Hypothalamus (tissue), 51 donors: ENCODE measurements around the gene PRRX2.

Source experiments
- DNase-seq, 51 donors: peaks; one replicate each; lab custom pipeline; 2025; lab: John Stamatoyannopoulos, UW

The PRRX2 gene

DNA sequence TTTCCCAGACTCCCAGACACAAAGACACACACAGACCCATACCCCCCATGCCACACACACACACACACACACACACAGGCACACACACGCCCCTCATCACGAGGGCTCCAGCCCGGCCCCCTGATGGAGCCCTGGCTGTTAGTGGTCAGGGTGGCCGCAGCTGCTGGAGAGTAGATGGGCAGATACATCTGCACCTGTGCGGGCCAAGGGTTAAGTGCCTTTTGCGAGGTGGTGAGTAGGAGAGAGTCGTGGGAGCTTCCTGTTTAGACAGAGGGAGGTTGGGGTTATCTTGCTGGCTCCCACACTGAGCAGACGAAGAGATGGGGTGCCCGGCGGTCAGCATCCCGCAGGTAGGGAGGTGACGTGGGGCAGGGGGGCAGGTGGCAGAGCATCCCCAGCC, 8.2 kb downstream of the PRRX2 start:
- DNase-seq: no peak

DNA sequence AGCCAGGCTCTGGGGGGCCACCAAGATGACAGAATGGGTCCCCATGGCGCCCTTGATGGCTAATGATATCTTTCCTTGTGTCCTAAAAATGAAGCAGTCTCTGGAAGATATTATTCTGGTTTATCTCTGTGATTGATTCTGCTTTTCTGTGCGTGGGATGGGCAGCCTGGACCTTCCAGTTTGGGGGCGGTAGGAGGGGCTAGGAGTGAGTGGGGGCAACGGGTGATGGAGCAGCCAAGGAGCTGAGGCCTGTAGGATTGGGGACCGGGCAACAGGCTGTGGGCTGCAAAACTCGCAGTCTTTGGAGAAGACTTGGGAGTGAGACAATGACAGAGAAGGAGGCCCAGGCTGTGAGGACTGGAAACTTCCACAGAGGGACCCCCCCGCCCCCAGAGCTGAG, 8.8 kb downstream of the PRRX2 start:
- no peak for DNase-seq

DNA sequence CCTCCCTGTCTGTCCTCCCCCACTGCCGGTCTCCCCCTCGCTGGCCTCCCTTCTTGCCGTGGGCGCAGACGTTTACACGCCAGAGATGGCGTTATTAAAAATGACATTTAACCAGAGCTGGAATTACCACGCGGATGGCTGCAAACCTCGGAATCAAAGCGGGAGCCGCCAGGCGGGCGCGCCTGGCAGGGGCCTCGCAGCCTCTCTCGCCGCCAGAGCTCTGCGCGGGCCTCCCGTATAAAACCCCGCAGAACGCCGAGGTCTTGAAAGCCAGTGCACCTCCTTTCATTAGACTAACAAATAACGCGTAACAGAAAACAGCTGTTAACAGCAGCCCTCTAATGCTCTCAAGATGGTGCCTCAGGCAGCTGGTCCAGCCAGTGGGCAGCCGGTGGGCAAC, 10.2 kb downstream of the PRRX2 start:
- no peak for DNase-seq

DNA sequence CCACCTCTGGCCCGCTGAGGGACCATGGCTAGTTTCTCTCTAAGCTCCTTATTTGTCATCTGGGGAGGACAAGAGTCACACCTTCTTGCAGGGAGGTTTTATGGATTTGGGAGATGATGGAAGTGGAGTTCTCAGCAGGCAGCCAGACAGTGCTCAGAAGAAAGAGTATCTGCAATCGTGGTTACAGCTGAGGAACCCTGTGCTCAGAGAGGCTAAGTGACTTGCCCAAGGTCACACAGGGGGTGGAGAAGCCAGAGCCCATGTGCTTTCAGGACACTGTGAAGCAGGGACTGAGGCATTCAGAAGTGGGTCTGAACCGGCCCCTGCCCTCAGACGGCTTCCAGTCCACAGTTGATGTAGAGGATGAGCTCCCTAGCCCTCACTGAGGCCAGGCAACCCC, 10.8 kb downstream of the PRRX2 start:
- DNase-seq: no peak

DNA sequence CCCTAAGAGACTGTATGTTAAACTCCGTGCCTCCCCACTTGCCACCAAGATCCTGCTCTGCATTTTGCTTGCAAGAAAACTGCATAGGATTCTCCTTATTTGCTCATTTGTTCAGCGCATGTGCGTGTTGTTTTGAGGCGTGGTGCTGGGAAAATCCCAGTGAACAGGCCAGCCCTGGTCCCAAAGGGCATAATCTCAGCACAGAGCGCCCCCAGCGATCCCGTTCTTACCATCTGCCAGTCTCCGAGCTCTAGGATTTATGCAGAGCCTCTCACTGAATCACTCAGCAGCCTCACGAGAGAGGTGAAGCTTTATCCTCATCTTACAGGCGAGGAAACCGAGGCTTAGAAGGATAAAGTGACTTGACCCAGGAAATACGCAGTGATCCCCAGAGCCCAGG, 11.5 kb downstream of the PRRX2 start:
- DNase-seq: no peak

DNA sequence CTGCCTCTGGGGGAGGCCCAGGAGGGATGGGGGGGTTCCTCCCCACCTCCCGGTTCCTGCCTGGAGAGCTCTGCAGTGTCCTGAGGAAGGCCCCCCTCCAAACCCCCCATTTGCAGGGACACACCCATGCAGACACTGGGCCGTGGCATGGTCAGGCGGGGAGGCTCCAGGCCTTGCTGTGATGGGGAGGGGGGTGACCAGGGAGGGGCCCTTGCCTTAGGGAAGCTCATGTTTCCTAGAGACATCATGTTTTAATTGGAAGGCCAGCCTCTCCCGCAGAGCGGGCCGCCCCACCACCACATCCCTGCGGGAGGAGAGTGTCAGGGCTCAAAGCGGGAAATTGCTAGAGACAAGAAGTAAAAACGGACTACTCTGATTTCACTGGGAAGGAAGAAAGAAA, 12.0 kb downstream of the PRRX2 start:
- DNase-seq: no peak

DNA sequence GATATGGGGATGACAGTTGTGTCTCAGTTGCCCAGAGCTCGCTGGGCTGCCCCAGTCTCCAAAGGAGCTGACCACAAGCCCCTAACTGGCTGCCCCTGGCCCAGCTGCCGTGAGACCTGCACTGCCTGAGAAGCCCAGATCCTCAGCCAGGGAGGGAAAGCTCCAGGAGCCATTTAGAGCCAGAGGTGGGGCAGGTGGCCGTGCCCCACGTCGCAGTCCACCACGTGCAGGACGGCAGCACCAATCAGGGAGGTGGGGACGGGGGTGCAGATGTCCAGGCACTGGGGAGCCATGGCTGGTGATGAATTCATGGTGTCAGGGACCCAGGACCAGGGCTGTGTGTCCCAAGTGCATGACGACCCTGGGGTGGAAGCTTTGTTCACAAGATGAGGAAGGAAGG, 13.4 kb downstream of the PRRX2 start:
- DNase-seq: no peak

DNA sequence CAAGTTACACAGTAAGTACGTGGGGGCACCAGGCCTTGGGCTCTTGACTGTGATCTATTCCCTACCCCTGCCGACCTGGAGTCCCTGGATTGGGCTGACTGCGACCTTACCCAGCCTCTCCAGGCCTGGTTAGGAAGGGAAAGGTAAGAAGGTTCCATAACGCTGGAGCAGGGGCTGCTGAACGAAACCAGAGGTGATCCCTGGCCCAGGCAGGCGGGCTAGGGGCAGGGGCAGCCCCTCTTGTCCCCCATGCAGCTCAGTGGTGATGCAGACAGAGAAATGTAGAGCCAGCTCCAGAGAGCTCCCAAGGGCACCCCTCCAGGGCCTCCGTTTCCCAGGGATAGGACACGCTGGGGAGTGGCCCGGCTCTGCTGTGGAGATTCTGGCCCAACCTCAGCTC, 14.1 kb downstream of the PRRX2 start:
- no peak for DNase-seq

DNA sequence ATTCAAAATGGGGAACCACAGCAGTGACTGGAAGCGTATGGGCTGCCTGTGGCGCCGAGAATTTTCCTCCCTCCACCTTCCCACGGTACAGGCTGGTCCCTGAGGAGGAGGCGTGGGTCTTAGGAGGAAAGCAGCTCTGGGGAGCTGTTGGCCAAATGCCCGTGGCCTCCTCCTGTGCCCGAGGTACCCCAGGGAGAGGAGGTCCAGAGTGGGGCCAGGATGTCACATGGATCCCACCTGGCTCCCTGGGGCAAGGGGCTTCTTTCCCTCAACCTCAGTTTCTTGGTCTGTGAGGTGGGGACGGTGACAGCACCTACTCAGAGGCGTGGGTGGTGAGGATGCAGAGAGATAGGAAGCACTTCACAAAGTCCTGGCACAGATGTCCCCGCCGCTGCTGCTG, 16.5 kb downstream of the PRRX2 start:
- no peak for DNase-seq

DNA sequence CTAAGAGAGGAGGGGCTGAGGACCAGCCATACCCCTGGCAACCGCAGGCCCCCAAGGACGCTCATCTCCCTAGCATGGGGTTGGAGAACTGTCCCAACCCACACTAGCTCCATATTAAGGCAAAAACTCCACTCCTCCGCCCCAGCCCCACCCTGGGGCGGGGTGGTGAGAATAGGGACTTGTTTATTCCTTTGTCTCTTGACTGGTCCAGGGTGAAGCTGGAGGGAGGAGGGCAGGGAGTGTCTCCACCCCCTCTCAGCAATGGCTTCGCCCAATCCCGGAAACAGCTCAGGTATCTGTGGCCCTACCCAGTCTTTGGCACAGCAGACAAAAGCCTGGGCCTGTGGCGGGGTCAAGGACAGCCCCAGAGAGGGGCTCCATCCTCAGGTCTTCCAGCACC, 16.9 kb downstream of the PRRX2 start:
- DNase-seq: no peak

DNA sequence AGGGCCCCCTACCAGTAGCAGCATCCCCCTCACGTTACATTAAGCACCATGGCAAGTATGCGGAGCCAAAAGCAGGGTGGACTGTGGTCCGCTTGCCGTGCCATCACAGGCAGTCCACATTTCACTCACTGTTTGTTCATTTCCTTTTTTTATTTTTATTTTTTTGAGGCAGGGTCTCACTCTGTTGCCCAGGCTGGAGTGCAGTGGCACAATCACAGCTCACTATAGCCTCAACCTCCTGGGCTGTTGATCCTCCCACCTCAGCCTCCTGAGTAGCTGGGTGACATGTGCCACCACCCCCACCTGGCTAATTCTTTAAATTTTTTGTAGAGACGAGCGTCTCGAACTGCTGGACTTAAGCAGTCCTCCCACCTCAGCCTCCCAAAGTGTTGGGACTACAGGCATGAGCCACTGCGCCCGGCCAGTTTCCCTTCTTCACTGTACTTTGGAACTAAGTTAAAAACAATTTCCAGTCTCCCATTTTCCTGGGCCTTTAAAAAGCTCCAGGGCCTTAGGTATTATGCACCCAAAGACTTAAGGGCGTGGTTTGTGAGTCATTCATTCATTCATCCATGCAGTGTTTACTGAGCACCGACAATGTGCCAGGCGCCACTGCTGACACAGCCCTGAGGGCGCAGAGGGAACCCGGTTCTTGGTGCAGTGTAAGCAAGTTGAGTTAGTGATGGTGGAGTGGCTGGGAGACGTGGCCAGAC, 19.9 kb downstream of the PRRX2 start:
- no peak for DNase-seq

DNA sequence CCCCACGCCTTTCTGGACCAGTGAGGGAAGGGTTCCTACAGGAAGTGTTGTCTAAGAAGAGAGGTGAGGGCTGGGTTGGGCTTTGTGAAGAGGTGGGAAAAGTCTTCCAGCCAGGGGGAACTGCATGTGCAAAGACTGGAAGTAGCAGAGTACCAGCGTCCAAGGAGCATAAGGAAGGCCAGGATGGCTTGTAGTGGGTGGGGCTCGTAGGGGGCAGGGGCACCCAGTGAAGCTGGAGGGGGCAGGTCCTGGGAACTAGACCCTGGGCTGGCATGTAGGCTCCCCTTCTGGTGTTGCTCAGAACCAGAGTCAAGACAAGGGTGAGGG, 20.4 kb downstream of the PRRX2 start:
- no peak for DNase-seq

DNA sequence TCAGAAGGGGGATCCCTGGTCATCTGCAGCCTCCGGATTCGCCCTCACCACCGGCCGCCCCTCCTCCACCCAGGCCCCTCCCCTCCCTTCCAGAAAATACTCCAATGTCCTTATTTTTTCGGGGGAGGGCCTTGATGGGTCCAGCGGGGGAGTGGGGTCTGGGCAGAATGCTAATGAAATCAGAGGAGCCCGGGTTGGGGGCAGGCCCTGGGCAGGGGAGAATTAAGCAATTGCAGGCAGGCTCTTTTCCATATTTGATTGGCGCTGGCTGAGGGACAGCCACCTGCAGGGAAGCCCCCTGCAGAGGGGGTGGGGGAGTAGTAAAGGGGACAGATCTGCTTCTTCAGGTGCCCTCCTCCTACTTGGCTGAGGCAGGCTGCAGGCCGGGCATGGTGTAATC, 21.3 kb downstream of the PRRX2 start:
- no peak for DNase-seq

DNA sequence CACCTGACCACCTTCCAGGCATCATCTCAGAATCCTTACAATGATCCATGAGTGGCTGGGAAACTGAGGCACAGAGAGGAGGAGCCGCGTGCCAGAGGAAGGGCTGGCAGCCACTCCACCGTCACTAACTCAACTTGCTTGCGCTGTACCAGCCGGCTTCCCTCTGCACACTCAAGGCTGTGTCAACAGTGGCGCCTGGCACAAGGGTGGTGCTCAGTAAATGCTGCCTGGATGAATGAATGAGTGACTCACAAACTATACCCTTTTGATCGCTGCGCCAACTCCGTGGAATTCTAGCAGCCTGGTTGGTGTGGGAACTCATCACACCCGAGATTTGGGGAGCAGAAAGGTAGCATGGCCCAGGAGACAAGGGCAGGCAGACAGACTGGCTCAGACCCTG, 21.9 kb downstream of the PRRX2 start:
- no peak for DNase-seq

DNA sequence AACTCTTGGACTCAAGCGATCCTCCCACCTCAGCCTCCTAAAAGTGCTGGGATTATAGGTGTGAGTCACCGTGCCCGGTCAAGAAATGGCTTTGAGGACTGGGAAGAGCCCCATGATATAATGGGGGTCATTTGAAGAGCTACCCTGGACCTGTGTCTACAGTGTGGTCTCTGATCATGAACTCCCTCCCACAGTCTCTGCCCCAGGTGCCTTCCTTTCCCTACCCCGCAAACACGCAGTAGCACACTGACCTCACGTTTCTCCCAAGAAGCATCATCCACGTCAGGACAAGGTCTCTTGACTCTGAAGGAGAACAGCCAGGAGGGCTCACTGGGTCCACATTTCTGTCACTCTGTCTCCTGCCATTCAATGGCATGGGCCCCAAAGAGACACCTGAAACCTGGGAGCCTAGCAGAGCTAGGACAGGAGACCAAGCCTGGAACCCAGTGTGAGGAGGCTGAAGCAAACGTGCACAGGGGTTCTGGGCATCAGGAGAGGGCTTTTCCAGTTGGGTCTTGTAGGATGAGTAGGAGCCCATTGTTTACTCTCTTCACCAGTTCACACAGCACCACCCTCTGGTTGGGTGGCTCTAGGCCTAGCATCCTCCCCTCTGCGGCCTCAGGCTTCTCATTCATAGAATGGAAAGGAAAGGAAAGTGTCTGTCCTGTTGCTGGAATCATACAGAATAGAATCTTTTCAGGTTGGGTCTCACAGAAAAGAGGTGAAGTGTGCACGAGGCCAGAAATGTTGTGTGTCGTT, 23.0 kb downstream of the PRRX2 start:
- no peak for DNase-seq

DNA sequence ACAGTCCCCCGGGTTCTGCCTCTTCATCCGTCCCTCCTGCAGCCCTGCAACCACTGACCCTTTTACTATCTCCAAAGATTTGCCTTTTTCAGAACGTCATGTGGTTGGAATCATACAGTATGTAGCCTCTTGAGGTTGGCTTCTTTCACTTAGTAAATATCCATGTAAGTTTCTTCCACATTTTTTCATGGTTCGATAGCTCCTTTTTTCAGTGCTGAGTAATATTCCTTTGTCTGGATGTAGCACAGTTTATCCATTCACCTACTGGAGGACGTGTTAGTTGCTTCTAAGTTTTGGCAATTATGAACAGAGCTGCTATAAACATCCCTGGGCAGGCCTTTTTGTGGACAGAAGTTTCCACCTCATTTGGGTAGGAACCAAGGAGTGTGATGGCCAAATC, 27.1 kb downstream of the PRRX2 start:
- no peak for DNase-seq

DNA sequence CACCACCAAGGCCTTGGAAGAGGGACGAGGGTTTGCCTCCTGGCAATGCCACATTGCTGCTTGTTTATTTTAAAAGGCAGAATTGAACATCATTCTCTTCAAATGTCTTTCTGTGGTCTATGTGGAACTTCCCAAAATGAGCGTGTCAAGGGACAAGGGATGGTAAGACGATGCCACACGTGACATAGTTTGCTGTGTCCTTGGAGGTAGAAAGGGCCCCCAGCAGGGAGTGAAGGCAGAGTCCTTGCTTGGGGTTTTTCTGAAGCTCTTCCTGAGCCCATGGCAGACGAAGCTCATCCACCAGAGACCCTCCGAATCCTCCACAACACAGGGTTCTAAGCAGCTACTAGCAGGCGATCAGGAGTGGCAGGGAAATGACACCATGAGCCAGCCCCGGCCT, 28.3 kb downstream of the PRRX2 start:
- no peak for DNase-seq

DNA sequence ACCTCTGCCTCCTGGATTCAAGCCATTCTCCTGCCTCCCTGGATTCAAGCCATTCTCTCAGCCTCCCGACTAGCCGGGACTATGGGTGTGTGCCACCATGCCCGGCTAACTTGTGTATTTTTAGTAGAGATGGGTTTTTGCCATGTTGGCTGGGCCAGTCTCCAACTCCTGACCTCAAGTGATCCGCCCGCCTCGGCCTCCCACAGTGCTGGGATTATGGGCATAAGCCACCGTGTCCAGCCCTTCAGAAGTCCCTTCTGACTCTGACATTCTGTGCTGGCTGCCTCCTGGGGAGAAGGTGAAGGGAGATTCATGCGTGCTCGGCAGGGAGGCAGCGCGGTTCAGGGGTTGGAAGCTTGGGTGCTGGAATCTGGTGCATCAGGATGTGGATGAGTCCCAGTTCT, 28.8 kb downstream of the PRRX2 start:
- no peak for DNase-seq

DNA sequence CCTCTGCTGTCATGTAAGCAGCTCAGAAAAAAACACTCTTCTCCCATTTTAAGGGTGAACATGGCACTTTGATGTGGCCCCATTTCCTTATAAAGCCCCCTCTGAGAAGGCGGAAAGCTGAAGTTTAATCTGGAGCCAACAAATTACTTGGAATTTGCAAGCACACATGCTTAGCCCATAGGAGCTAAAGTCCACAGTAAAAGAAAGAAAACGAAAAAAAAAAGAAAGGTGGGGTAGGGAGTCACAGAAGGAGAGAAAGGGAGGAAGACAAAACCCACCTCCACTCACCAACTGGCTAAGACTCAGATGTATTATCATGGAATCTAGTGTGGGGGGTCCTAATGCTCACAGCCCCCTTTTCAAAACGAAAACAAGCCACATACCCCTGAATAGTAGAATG, 30.4 kb downstream of the PRRX2 start:
- DNase-seq: no peak

DNA sequence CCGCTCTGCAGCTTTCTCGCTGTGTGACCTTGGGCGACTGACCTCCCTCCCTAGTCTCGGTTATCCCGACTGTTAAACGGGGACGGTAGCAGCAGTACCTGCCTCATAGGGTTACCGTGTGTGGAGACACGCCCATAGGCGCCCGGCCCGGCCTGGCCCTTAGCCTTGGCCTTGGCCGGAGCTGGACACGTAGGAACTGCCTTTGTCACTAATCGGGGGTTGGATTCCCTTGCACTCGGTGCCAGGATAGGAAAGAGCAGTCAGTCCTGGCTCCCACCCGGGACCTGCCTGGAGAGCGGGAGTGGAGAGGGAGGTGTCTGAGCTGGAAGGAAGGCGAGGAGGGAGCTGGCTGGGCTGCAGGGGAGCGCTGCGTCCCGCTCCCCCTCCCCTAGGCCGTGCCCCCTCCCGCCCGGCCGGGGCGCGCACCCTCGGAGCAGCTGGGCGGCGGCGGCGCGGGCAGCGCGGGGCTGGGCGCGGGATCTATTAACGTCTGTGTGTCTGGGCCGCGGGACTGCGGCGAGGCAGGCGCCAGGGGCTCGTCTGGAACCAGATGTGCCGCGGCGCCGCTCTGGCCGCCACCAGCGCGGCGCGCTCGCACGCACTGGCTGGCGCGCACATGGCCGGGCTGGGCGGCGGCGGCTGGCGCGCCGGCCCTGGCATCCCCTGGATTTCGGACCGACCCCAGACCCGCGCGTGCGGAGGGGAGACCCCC, 31.7 kb downstream of the PRRX2 start:
- DNase-seq: peak in 5 of 51 donors; percentile 13 to 31 (median 19)

DNA sequence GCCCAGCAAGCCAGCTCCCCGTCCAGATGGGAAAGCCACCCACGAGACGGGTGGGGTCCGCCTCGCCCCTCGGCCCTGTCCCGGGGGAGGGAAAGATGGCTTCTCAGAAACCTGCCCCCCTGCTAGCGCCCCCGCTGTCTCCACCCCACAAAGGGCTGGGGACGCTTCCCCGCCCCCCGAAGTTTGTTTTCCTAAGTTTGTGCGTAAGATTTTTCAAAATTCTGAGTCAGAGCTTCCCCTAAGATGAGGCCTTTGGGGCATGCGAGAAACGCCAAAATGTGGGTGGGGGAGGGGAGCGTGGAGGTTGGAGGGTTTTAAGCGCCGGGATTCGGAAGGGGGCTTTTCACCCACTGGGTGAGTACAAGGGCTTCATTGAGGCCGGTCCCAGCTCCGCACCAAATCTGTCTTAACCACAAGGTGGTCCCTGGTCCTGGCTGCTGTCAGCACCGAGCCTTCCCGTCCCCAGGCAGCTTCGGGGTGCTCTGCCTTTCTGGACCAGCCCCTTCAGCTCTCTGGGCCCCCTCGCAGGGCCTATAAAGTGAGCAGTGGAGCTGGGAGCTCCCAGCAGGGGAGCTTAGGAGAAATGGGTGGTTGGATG, 32.3 kb downstream of the PRRX2 start:
- DNase-seq: no peak
